C4-2B (cell line): Measurements from ENCODE around the gene CYB5R3.

Experiments used
- ZFX ChIP-seq: fragments of 450-650 bp; IDR thresholded peaks from 2 replicates; pipeline ENCODE4 v1.6.1; 2017
- TF ChIP-seq, protein P1 (sequence below): fragments of 450-650 bp; conservative IDR thresholded peaks from 2 replicates; pipeline ENCODE4 v1.5.1; 2017; ENCODE audit warnings: mild to moderate bottlenecking

DNA sequence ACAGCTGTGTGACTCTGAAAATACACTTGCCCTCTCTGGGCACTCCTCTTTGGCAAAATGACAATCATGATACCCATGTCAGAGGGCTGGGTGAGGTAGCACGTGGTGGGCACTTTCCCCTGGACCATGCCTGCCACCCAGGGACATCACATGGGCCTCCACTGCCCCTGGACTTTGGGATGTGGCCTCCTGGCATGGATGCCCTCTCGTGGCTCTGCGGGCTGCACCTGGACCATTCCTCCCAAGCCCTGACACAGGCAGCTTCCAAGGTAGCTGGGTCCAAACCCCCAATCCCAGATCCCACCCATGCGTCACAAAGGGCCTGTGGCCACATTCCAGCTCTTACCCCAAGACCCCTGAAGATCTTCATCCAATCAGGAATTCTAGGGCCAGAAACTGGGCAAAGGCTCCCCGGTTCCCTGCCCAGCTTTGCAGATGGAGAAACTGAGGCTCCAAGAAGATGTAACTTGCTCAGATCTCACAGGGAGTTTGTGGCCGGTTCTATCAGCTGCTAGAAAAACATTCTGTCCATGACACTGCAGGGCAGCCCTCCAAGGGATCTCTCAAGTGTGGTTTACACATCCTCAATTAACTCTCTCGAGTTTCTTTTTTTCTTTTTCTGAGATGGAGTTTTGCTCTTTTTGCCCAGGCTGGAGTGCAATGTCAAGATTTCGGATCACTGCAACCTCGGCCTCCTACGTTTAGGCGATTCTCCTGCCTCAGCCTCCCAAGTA lies 35.4 kb upstream of the CYB5R3 start:
- TF ChIP-seq, protein P1, sequence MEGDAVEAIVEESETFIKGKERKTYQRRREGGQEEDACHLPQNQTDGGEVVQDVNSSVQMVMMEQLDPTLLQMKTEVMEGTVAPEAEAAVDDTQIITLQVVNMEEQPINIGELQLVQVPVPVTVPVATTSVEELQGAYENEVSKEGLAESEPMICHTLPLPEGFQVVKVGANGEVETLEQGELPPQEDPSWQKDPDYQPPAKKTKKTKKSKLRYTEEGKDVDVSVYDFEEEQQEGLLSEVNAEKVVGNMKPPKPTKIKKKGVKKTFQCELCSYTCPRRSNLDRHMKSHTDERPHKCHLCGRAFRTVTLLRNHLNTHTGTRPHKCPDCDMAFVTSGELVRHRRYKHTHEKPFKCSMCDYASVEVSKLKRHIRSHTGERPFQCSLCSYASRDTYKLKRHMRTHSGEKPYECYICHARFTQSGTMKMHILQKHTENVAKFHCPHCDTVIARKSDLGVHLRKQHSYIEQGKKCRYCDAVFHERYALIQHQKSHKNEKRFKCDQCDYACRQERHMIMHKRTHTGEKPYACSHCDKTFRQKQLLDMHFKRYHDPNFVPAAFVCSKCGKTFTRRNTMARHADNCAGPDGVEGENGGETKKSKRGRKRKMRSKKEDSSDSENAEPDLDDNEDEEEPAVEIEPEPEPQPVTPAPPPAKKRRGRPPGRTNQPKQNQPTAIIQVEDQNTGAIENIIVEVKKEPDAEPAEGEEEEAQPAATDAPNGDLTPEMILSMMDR = no peak
- no peak for TF ChIP-seq ZFX
